GM19025 (cell line): ENCODE results near the gene ARHGAP33.
"Not testable (repeated sequence)": the region's sequence is repeated elsewhere in the genome, so short reads cannot be mapped to it uniquely, and the experiment has no call there.

Experiments
- ATAC-seq: cut with Tn5 transposase; IDR thresholded peaks from one replicate; pipeline ENCODE4 v1.9.1; 2021; ENCODE audit warnings: mild to moderate bottlenecking, low read depth, moderate library complexity; ENCODE audit not compliant: unreplicated experiment

The ARHGAP33 gene

GRCh38 chr19:35754370-35755130, 20.8 kb upstream of the ARHGAP33 start:
- no peak for ATAC-seq

- no peak for ATAC-seq
Measured at GRCh38 chr19:35755131-35755549, 20.2 kb upstream of the ARHGAP33 start.

GRCh38 chr19:35755550-35756376, 19.6 kb upstream of the ARHGAP33 start:
- ATAC-seq: no peak

GRCh38 chr19:35756377-35757230, 18.8 kb upstream of the ARHGAP33 start, which contains the start of gene HSPB6:
HSPB6 (minus strand) TSS chr19:35757029; CDS start chr19:35757008, 21 bp downstream.
- no peak for ATAC-seq

- ATAC-seq: no peak
Measured at GRCh38 chr19:35757231-35757748, 18.1 kb upstream of the ARHGAP33 start.

GRCh38 chr19:35757749-35758608, 17.4 kb upstream of the ARHGAP33 start, which contains the start of gene PROSER3:
PROSER3 (plus strand) TSS chr19:35758176; CDS start chr19:35758216, 40 bp downstream.
- peak; percentile 93 for ATAC-seq

GRCh38 chr19:35759697-35760096, 15.7 kb upstream of the ARHGAP33 start:
- ATAC-seq: no peak

GRCh38 chr19:35760711-35761349, 14.5 kb upstream of the ARHGAP33 start:
- no peak for ATAC-seq

- no peak for ATAC-seq
Measured at GRCh38 chr19:35764432-35765315, 10.7 kb upstream of the ARHGAP33 start.

- ATAC-seq: no peak
Measured at GRCh38 chr19:35766571-35767104, 8.7 kb upstream of the ARHGAP33 start.

GRCh38 chr19:35767288-35768081, 7.9 kb upstream of the ARHGAP33 start:
- ATAC-seq: no peak

GRCh38 chr19:35768082-35768421, 7.3 kb upstream of the ARHGAP33 start:
- no peak for ATAC-seq

GRCh38 chr19:35772362-35772761, 3.0 kb upstream of the ARHGAP33 start:
- ATAC-seq: not testable (repeated sequence)

- no peak for ATAC-seq
Measured at GRCh38 chr19:35773020-35773806, 2.2 kb upstream of the ARHGAP33 start.

- no peak for ATAC-seq
Measured at GRCh38 chr19:35774274-35775045, 904 bp upstream of the ARHGAP33 start.

- no peak for ATAC-seq
Measured at GRCh38 chr19:35775046-35775297, 392 bp upstream of the ARHGAP33 start.
